ENCODE measurements around the gene CXXC4.

The CXXC4 gene

GRCh38 chr4:104494822-104495559 lies at the start of gene CXXC4:
Gene CXXC4, minus strand, starts transcription at chr4:104494894. Its CDS starts 3,092 bp downstream, at chr4:104491802.
- DNase-seq, result no peak

GRCh38 chr4:104533156-104533555 lies 38.5 kb upstream of the CXXC4 start:
- DNase-seq, result no peak

GRCh38 chr4:104532677-104533076 lies 38.0 kb upstream of the CXXC4 start:
- no peak for DNase-seq

- DNase-seq, result no peak
Observed at GRCh38 chr4:104531390-104531789, 36.7 kb upstream of the CXXC4 start.

- no peak for DNase-seq
Observed at GRCh38 chr4:104530426-104530825, 35.7 kb upstream of the CXXC4 start.

- no peak for DNase-seq
Observed at GRCh38 chr4:104524591-104524990, 29.9 kb upstream of the CXXC4 start.

- DNase-seq, result no peak
Observed at GRCh38 chr4:104524026-104524425, 29.3 kb upstream of the CXXC4 start.

GRCh38 chr4:104519588-104519987 lies 24.9 kb upstream of the CXXC4 start:
- no peak for DNase-seq

- DNase-seq, result no peak
Observed at GRCh38 chr4:104516884-104517283, 22.2 kb upstream of the CXXC4 start.

GRCh38 chr4:104508224-104508623 lies 13.5 kb upstream of the CXXC4 start:
- DNase-seq, result no peak

- no peak for DNase-seq
Observed at GRCh38 chr4:104507112-104507511, 12.4 kb upstream of the CXXC4 start.

- DNase-seq, result no peak
Observed at GRCh38 chr4:104504536-104504935, 9.8 kb upstream of the CXXC4 start.

GRCh38 chr4:104502471-104502870 lies 7.8 kb upstream of the CXXC4 start:
- no peak for DNase-seq

GRCh38 chr4:104501290-104501689 lies 6.6 kb upstream of the CXXC4 start:
- no peak for DNase-seq

GRCh38 chr4:104500442-104500841 lies 5.7 kb upstream of the CXXC4 start:
- no peak for DNase-seq

GRCh38 chr4:104494185-104494584 lies 509 bp downstream of the CXXC4 start:
- DNase-seq, result no peak

GRCh38 chr4:104493081-104493831 lies 1.4 kb downstream of the CXXC4 start:
- no peak for DNase-seq

GRCh38 chr4:104492183-104492771 lies 2.4 kb downstream of the CXXC4 start:
- DNase-seq, result no peak

- no peak for DNase-seq
Observed at GRCh38 chr4:104491481-104492182, 3.1 kb downstream of the CXXC4 start.

- DNase-seq, result no peak
Observed at GRCh38 chr4:104490770-104491480, 3.8 kb downstream of the CXXC4 start.

GRCh38 chr4:104490096-104490769 lies 4.5 kb downstream of the CXXC4 start:
- DNase-seq, result no peak

GRCh38 chr4:104489731-104490095 lies 5.0 kb downstream of the CXXC4 start:
- DNase-seq, result no peak
